Karpas-422 (cell line): ENCODE data around the gene TLR5. TPM values are rescaled to one million over a fixed set of nuclear protein-coding genes. Genes with fewer than 3 reads are reported as not detected.

Source experiments
- DNase-seq: peaks from one replicate; pipeline ENCODE4 v3.0.0-alpha.2; 2015
- H2AFZ ChIP-seq: fragments of 200-600 bp; sonication (generic); 2 replicates; pipeline ENCODE4 v1.6.1; 2014; ENCODE audit warnings: antibody characterized with exemption, low read length, mixed read lengths
- H3K27ac ChIP-seq: fragments of 200-600 bp; sonication (generic); 2 replicates; pipeline ENCODE4 v1.5.1; 2014; ENCODE audit warnings: mild to moderate bottlenecking, low read length, moderate library complexity
- H3K27me3 ChIP-seq: fragments of 200-600 bp; sonication (generic); 2 replicates; pipeline ENCODE4 v1.6.1; 2014; ENCODE audit warnings: low read length, mixed read lengths
- H3K36me3 ChIP-seq: fragments of 200-600 bp; sonication (generic); 2 replicates; pipeline ENCODE4 v1.6.1; 2014; ENCODE audit warnings: low read length, mixed read lengths; ENCODE audit not compliant: insufficient read depth
- H3K4me1 ChIP-seq: fragments of 200-600 bp; sonication (generic); 2 replicates; pipeline ENCODE4 v1.6.1; 2014; ENCODE audit warnings: mild to moderate bottlenecking, low read length, mixed read lengths
- H3K4me2 ChIP-seq: fragments of 200-600 bp; sonication (generic); 2 replicates; pipeline ENCODE4 v1.6.1; 2014; ENCODE audit warnings: low read length, low read depth, mild to moderate bottlenecking; ENCODE audit not compliant: poor library complexity, severe bottlenecking
- H3K4me3 ChIP-seq: fragments of 200-600 bp; sonication (generic); 2 replicates; pipeline ENCODE4 v1.5.1; 2014; ENCODE audit warnings: mild to moderate bottlenecking, antibody characterized with exemption, low read length, mixed read lengths
- H3K79me2 ChIP-seq: fragments of 200-600 bp; sonication (generic); 2 replicates; pipeline ENCODE4 v1.6.1; 2014; ENCODE audit warnings: mild to moderate bottlenecking, low read length, mixed read lengths
- H3K9ac ChIP-seq: fragments of 200-600 bp; sonication (generic); 2 replicates; pipeline ENCODE4 v1.6.0; 2014; ENCODE audit warnings: low read length
- H3K9me2 ChIP-seq: fragments of 200-600 bp; sonication (generic), shearing (Covaris generic); replicated peaks from 2 replicates; pipeline ENCODE4 v1.6.0; 2014; ENCODE audit warnings: mild to moderate bottlenecking, low read length, moderate library complexity; ENCODE audit not compliant: insufficient read depth
- H3K9me3 ChIP-seq: fragments of 300-700, 200-600 bp; sonication (generic); 2 replicates; pipeline ENCODE4 v1.6.1; 2014; ENCODE audit warnings: low read length, mixed read lengths
- H4K20me1 ChIP-seq: fragments of 200-600 bp; sonication (generic); 2 replicates; pipeline ENCODE4 v1.6.1; 2014; ENCODE audit warnings: mild to moderate bottlenecking, antibody characterized with exemption, low read length, low read depth; ENCODE audit not compliant: insufficient read depth
- total RNA-seq: library from RNA; depleted of rRNA; stranded (reverse); fragments of >200 nt; shearing (Covaris generic); gene quantifications from 2 replicates; pipeline ENCODE4 v1.2.3, GENCODE V29; 2014; ENCODE audit warnings: low replicate concordance

Gene TLR5
- total RNA-seq, 1 experiment from 2014 or later: not detected

GRCh38 chr1:223081181-223081994, 61.7 kb downstream of the TLR5 start:
- Histone ChIP-seq H3K4me2 (peak overlapping the region; percentile 54), H3K79me2 (no peaks in the 10 kb centered on the region), H3K27me3 (no peaks in the 10 kb centered on the region; the same call in 1 of the 2 replicates), H3K9me2 (no peaks in the 10 kb centered on the region), H4K20me1 (no peaks in the 10 kb centered on the region), H3K9me3 (no peaks in the 10 kb centered on the region), H3K4me1 (peaks cover 4% of the 10 kb centered on the region), H3K27ac (no peak overlapping the region), H3K9ac (no peak overlapping the region; the same call in 1 of the 2 replicates), H3K36me3 (no peaks in the 10 kb centered on the region), H2AFZ (peak overlapping the region; percentile 48; the same call in 1 of the 2 replicates), H3K4me3 (peak overlapping the region; percentile 49; the same call in 1 of the 2 replicates)
- DNase-seq: peak; percentile 86

GRCh38 chr1:223079498-223079897, 63.5 kb downstream of the TLR5 start:
- no peaks in the 10 kb centered on the region for H3K79me2 ChIP-seq
- no peaks in the 10 kb centered on the region for H3K36me3 ChIP-seq
- no peak overlapping the region for H3K4me2 ChIP-seq
- no peak overlapping the region for H2AFZ ChIP-seq
- no peaks in the 10 kb centered on the region for H3K9me3 ChIP-seq
- no peak overlapping the region for H3K4me3 ChIP-seq
- H4K20me1 ChIP-seq: no peaks in the 10 kb centered on the region
- no peaks in the 10 kb centered on the region for H3K27me3 ChIP-seq
- peaks cover 4% of the 10 kb centered on the region for H3K4me1 ChIP-seq
- H3K27ac ChIP-seq: no peak overlapping the region
- DNase-seq: no peak
- H3K9ac ChIP-seq: no peak overlapping the region
- no peaks in the 10 kb centered on the region for H3K9me2 ChIP-seq

- Histone ChIP-seq H3K36me3 (no peaks in the 10 kb centered on the region), H3K9me2 (no peaks in the 10 kb centered on the region), H3K9me3 (no peaks in the 10 kb centered on the region), H3K9ac (no peak overlapping the region), H4K20me1 (no peaks in the 10 kb centered on the region), H3K4me1 (peaks cover 4% of the 10 kb centered on the region), H3K27me3 (no peaks in the 10 kb centered on the region), H3K27ac (no peak overlapping the region), H3K4me3 (no peak overlapping the region), H3K79me2 (no peaks in the 10 kb centered on the region), H2AFZ (no peak overlapping the region), H3K4me2 (no peak overlapping the region)
- DNase-seq: no peak
Observed at GRCh38 chr1:223077247-223077833, 65.7 kb downstream of the TLR5 start.

GRCh38 chr1:223076362-223076761, 66.7 kb downstream of the TLR5 start:
- Histone ChIP-seq H3K9me2 (no peaks in the 10 kb centered on the region), H3K4me3 (no peak overlapping the region), H3K9ac (no peak overlapping the region), H3K36me3 (no peaks in the 10 kb centered on the region), H3K79me2 (no peaks in the 10 kb centered on the region), H3K4me2 (no peak overlapping the region), H3K4me1 (peaks cover 4% of the 10 kb centered on the region), H4K20me1 (no peaks in the 10 kb centered on the region), H3K27ac (no peak overlapping the region), H3K9me3 (no peaks in the 10 kb centered on the region), H3K27me3 (no peaks in the 10 kb centered on the region), H2AFZ (no peak overlapping the region)
- no peak for DNase-seq

DNA sequence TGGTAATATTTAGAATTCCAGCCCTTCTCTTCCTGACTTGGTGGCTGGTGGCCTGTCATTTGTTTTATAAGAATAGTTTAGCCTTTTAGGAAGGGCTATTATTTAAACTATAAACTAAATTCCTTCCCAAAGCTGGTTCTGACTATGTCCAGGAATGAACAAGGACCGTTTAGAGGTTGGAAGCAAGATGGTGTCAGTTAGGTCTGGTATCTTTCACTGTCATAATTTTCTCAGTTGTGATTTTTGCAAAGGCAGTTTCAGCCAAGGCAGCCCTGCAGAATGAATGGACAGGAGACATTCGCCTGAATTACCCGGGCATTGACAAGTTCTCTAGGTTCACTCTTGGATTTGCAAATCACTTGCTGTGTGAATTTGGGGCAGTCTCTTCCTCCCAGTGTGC, 67.2 kb downstream of the TLR5 start:
- Histone ChIP-seq H3K79me2 (no peaks in the 10 kb centered on the region), H3K4me3 (no peak overlapping the region), H3K9ac (no peak overlapping the region), H2AFZ (no peak overlapping the region), H3K4me2 (no peak overlapping the region), H3K9me2 (no peaks in the 10 kb centered on the region), H4K20me1 (no peaks in the 10 kb centered on the region), H3K27ac (no peak overlapping the region), H3K36me3 (no peaks in the 10 kb centered on the region), H3K9me3 (no peaks in the 10 kb centered on the region), H3K27me3 (no peaks in the 10 kb centered on the region), H3K4me1 (no peaks in the 10 kb centered on the region)
- no peak for DNase-seq

- H3K27ac ChIP-seq: no peak overlapping the region
- H3K4me2 ChIP-seq: no peak overlapping the region
- H3K27me3 ChIP-seq: no peaks in the 10 kb centered on the region
- no peaks in the 10 kb centered on the region for H3K4me1 ChIP-seq
- no peak overlapping the region for H2AFZ ChIP-seq
- no peaks in the 10 kb centered on the region for H3K79me2 ChIP-seq
- H3K9ac ChIP-seq: no peak overlapping the region
- H3K4me3 ChIP-seq: no peak overlapping the region
- DNase-seq: no peak
- no peaks in the 10 kb centered on the region for H3K9me3 ChIP-seq
- no peaks in the 10 kb centered on the region for H3K9me2 ChIP-seq
- no peaks in the 10 kb centered on the region for H4K20me1 ChIP-seq
- no peaks in the 10 kb centered on the region for H3K36me3 ChIP-seq
Observed at GRCh38 chr1:223074445-223075300, 68.4 kb downstream of the TLR5 start.

GRCh38 chr1:223068900-223069665, 74.0 kb downstream of the TLR5 start:
- Histone ChIP-seq H3K27me3 (no peaks in the 10 kb centered on the region), H4K20me1 (no peaks in the 10 kb centered on the region), H2AFZ (no peak overlapping the region), H3K4me2 (no peak overlapping the region), H3K27ac (no peak overlapping the region), H3K79me2 (no peaks in the 10 kb centered on the region), H3K9ac (no peak overlapping the region), H3K4me3 (no peak overlapping the region), H3K36me3 (no peaks in the 10 kb centered on the region), H3K9me2 (no peaks in the 10 kb centered on the region), H3K9me3 (no peaks in the 10 kb centered on the region), H3K4me1 (no peaks in the 10 kb centered on the region)
- no peak for DNase-seq
